ENCODE data around the gene TSPAN15. TPM values are rescaled to one million over a fixed set of nuclear protein-coding genes. Genes with fewer than 3 reads are reported as not detected.

Gene TSPAN15
- total and polyA plus RNA-seq, 2 donors (not counting 1 experiment from before 2014, with no cell fraction given): 0.56 to 2.6 TPM

GRCh38 chr10:69413221-69413865 lies 37.9 kb upstream of the TSPAN15 start:
- peak; percentile 56 to 79 for DNase-seq (ENCODE audit: low read depth in 2 of 2)
- no peak for TF ChIP-seq EZH2 (IDR thresholded peaks at IDR 0.05; ENCODE audit: low read length, missing control alignments)
- peak; percentile 74 to 76 for TF ChIP-seq CTCF (conservative IDR thresholded peaks at IDR 0.05 in 1 of 2, IDR thresholded peaks at IDR 0.05 in 1 of 2; ENCODE audit: low read depth in 1 of 2, low read length in 2 of 2)

GRCh38 chr10:69414036-69415018 lies 36.9 kb upstream of the TSPAN15 start:
- no peak for TF ChIP-seq CTCF (conservative IDR thresholded peaks at IDR 0.05 in 1 of 2, IDR thresholded peaks at IDR 0.05 in 1 of 2; ENCODE audit: low read depth in 1 of 2, low read length in 2 of 2)
- no peak for TF ChIP-seq EZH2 (IDR thresholded peaks at IDR 0.05; ENCODE audit: low read length, missing control alignments)
- no peak for DNase-seq (ENCODE audit: low read depth in 2 of 2)
- no peaks in the 10 kb centered on the region for H4K20me1 ChIP-seq (ENCODE audit: control insufficient read depth, extremely low read depth, insufficient read depth, low read length)
- H3K4me2 ChIP-seq (ENCODE audit: extremely low read depth, insufficient read depth, low read length): no peak overlapping the region
- H3K36me3 ChIP-seq (ENCODE audit: control insufficient read depth, insufficient read depth, low read length): no peaks in the 10 kb centered on the region
- H3K79me2 ChIP-seq (ENCODE audit: control insufficient read depth, insufficient read depth, low read length): no peaks in the 10 kb centered on the region
- H3K4me1 ChIP-seq (ENCODE audit: control insufficient read depth, extremely low read depth, insufficient read depth, low read length): no peaks in the 10 kb centered on the region
- peaks cover 3% of the 10 kb centered on the region for H3K27me3 ChIP-seq (ENCODE audit: control insufficient read depth, insufficient read depth, low read length)
- H3K9ac ChIP-seq (ENCODE audit: insufficient read depth, low read length): no peak overlapping the region
- no peak overlapping the region for H3K4me3 ChIP-seq (replicated peaks in 1 of 4; ENCODE audit: control extremely low read depth in 1 of 4, insufficient read depth in 1 of 4, low read depth in 3 of 4, low read length in 4 of 4)
- no peak overlapping the region for H2AFZ ChIP-seq (ENCODE audit: low read length)
- no peak overlapping the region for H3K27ac ChIP-seq (ENCODE audit: insufficient read depth, low read length)
- no peaks in the 10 kb centered on the region for H3K9me3 ChIP-seq (ENCODE audit: control insufficient read depth, insufficient read depth, low read depth, low read length)

More at GRCh38 chr10:69413221-69413865, 37.9 kb upstream of the TSPAN15 start:
- Histone ChIP-seq H3K4me1 (ENCODE audit: control insufficient read depth, extremely low read depth, insufficient read depth, low read length) (no peaks in the 10 kb centered on the region), H3K79me2 (ENCODE audit: control insufficient read depth, insufficient read depth, low read length) (no peaks in the 10 kb centered on the region), H2AFZ (ENCODE audit: low read length) (no peak overlapping the region), H3K4me2 (ENCODE audit: extremely low read depth, insufficient read depth, low read length) (no peak overlapping the region), H3K9ac (ENCODE audit: insufficient read depth, low read length) (no peak overlapping the region), H3K9me3 (ENCODE audit: control insufficient read depth, insufficient read depth, low read depth, low read length) (no peaks in the 10 kb centered on the region), H3K36me3 (ENCODE audit: control insufficient read depth, insufficient read depth, low read length) (no peaks in the 10 kb centered on the region), H4K20me1 (ENCODE audit: control insufficient read depth, extremely low read depth, insufficient read depth, low read length) (no peaks in the 10 kb centered on the region), H3K4me3 (replicated peaks in 1 of 4; ENCODE audit: control extremely low read depth in 1 of 4, insufficient read depth in 1 of 4, low read depth in 3 of 4, low read length in 4 of 4) (no peak overlapping the region), H3K27ac (ENCODE audit: insufficient read depth, low read length) (no peak overlapping the region), H3K27me3 (ENCODE audit: control insufficient read depth, insufficient read depth, low read length) (peaks cover 3% of the 10 kb centered on the region)

GRCh38 chr10:69415049-69415448 lies 36.2 kb upstream of the TSPAN15 start:
- Histone ChIP-seq H3K36me3 (ENCODE audit: control insufficient read depth, insufficient read depth, low read length) (no peaks in the 10 kb centered on the region), H3K79me2 (ENCODE audit: control insufficient read depth, insufficient read depth, low read length) (no peaks in the 10 kb centered on the region), H3K4me3 (replicated peaks in 1 of 4; ENCODE audit: control extremely low read depth in 1 of 4, insufficient read depth in 1 of 4, low read depth in 3 of 4, low read length in 4 of 4) (no peak overlapping the region), H3K4me1 (ENCODE audit: control insufficient read depth, extremely low read depth, insufficient read depth, low read length) (no peaks in the 10 kb centered on the region), H3K27ac (ENCODE audit: insufficient read depth, low read length) (no peak overlapping the region), H2AFZ (ENCODE audit: low read length) (no peak overlapping the region), H3K9me3 (ENCODE audit: control insufficient read depth, insufficient read depth, low read depth, low read length) (no peaks in the 10 kb centered on the region), H3K9ac (ENCODE audit: insufficient read depth, low read length) (no peak overlapping the region), H3K4me2 (ENCODE audit: extremely low read depth, insufficient read depth, low read length) (no peak overlapping the region), H3K27me3 (ENCODE audit: control insufficient read depth, insufficient read depth, low read length) (peaks cover 3% of the 10 kb centered on the region), H4K20me1 (ENCODE audit: control insufficient read depth, extremely low read depth, insufficient read depth, low read length) (no peaks in the 10 kb centered on the region)
- no peak for DNase-seq (ENCODE audit: low read depth in 2 of 2)
- TF ChIP-seq CTCF (conservative IDR thresholded peaks at IDR 0.05 in 1 of 2, IDR thresholded peaks at IDR 0.05 in 1 of 2; ENCODE audit: low read depth in 1 of 2, low read length in 2 of 2) (no peak), EZH2 (IDR thresholded peaks at IDR 0.05; ENCODE audit: low read length, missing control alignments) (no peak)
